NCI-H69 (cell line): ENCODE data around the gene LAMA2.

Experiments used
- DNase-seq: peaks from one replicate; lab custom pipeline; 2025; lab: John Stamatoyannopoulos, UW

LAMA2 gene

DNA sequence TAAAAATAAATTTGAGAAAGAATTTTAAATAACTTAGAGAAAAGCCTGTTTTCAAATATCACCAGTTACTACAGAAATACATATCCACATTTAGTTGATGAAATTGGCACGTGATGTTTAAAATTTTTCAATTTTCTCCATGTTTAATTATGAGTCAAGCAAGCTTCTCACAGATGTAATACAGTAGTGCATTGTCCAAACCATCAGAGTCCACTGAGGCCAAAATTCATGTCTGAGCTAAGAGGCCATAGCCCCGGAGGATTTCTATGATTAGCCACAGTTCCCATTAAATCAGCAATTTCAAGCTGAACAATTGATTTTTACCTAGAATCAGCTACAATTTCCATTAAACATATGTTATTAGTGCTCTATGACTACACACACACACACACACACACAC is 387.0 kb downstream of the LAMA2 start:
- no peak for DNase-seq

DNA sequence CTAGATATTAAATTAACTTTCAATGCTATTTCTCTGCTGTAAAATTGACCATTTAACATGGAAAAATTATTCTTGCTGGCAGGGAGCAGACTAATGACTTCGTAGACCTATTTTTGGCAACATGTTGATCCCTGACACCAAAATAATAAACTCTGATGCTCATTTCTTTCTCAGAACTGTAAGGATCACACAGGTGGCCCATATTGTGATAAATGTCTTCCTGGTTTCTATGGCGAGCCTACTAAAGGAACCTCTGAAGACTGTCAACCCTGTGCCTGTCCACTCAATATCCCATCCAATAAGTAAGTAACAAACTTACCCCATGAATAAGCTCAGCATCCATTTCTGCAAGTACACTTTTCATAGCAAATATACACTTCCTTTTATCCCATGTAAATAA is 387.5 kb downstream of the LAMA2 start:
- no peak for DNase-seq

DNA sequence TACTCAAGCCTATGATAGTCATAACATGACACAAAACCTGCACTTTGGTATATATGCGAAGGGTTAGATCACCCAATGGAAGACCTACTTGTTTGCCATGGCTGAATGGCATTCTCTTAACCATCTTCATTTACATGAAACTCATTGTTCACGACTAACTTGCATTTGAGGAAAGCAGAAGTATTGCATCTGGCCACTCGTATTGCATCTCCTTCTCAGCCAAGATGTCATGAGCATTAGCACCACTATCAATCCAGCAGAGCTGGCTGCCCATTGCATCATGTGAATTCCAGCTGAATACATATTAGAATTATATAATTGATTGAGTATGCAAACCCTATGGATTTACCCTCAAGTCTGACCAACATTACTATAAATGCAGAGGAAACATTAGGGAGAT is 390.2 kb downstream of the LAMA2 start:
- DNase-seq, result peak; percentile 50

DNA sequence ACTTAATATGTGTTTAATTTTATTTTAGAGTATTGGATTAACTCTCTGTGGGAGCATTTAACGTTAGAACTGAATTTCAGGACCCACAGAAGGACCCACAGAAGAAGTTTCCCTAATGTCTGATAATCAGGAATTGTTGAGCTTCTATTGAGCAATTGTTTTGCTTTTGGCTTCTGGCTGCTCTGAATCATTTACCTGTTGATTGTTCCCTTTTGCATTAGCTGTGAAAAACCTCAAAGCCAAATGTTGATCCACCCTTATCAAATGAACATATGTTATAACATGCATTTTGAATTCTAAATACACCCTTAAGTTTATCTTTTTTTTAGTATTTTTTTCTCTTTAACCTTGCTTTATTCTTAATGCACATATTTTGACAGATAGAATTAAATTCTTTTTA is 393.5 kb downstream of the LAMA2 start:
- DNase-seq, result no peak

DNA sequence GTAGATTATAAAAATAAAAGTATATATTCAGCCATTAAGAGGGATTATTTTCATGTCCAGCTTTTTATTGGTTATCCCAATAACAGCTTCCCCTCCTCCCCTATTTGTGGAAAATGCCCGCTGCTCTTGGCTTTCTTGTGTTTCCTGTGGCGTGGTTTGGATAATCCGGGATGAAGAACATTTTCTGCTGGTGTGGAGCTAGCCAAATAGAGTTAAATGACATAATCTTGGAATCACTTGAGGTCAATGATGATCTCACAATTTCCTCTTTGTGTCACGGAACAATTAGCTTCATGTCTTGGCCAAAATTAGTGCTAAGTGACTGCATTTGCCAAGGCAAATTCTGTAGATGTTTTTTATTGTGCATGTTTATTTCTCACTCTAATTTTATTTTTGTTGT is 394.0 kb downstream of the LAMA2 start:
- DNase-seq, result no peak

GRCh38 chr6:129279343-129280292 is 396.7 kb downstream of the LAMA2 start:
- no peak for DNase-seq

GRCh38 chr6:129280293-129280644 is 397.3 kb downstream of the LAMA2 start:
- DNase-seq, result no peak

DNA sequence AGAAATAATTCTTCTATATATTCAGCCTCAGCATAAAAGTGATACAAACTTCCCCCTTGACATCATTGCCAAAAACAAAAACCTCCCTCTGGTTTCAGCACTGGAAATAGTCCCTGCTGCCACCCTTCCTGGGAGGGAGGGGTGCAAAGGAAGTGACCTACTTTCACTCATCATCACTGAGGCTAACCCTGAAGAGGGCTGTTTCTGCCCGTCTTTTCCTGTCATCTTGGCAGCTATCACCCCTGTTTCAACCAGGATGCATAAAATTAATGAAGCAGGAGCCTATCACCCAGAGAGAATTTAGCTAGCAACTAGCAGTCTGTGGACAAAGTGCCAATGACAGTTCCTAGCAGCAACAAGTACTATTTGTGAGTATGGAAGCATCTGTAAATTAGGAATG is 397.8 kb downstream of the LAMA2 start:
- no peak for DNase-seq

GRCh38 chr6:129281168-129281796 is 398.3 kb downstream of the LAMA2 start:
- DNase-seq, result no peak

- no peak for DNase-seq
Measured at GRCh38 chr6:129282019-129282418, 399.1 kb downstream of the LAMA2 start.

GRCh38 chr6:129284225-129284624 is 401.3 kb downstream of the LAMA2 start:
- no peak for DNase-seq

GRCh38 chr6:129287231-129288177 is 404.6 kb downstream of the LAMA2 start:
- DNase-seq, result no peak

- DNase-seq, result no peak
Measured at GRCh38 chr6:129289442-129289841, 406.5 kb downstream of the LAMA2 start.

GRCh38 chr6:129292836-129293235 is 409.9 kb downstream of the LAMA2 start:
- no peak for DNase-seq

- DNase-seq, result no peak
Measured at GRCh38 chr6:129297592-129297991, 414.7 kb downstream of the LAMA2 start.

- no peak for DNase-seq
Measured at GRCh38 chr6:129302671-129303070, 419.7 kb downstream of the LAMA2 start.

DNA sequence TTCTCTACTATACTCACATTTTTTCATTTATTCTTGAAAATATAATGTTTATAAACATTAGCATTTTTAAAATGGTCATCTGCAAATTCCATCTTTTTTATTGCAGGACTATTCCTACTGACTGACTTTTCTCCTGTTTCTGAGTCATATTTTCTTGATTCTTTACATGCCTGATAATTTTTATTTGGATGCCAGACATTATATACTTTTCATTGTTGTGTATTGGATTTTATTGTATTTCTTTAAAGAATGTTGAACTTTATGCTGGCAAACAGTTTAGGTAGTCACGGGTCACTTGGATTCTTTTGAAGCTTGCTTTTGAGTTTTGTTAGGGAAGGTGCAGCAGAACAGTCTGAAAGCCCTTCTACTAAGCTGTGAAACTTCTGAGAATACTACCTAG is 423.9 kb downstream of the LAMA2 start:
- no peak for DNase-seq

DNA sequence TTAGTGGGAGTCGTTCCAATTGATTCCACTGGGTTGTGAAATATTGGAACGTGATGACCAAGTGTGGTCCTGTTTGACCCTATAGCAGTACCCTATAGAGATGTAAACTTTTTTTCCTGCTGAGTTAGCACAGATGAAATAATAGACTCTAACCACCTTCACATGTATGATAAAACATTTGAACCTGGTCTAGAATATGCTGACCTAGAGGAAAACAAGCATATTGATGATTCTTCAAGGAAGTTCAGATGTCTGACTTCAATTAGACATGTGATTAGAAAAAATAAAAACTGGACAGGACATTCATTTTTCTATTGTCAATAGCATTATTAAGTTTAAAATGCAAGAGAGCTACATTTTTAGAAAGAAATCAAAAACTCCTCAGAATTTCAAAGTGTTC is 424.9 kb downstream of the LAMA2 start:
- no peak for DNase-seq

DNA sequence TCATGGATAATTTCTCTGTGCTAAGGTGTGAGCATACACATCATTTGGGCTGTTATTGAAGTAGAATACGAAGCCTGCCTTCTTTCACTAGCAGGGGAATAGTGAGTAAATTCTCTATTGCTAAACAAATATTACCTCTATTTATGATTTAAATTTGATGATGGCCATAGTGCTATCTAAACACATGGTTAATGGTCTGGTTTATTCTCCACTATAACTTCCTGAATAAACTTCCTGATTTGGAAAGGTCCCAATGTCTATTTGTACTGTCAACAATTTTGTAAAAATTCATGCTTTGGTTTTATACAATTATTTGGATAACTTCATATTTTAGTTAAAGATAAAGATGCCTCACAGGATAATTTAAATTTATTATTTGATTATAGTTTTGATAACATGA is 426.2 kb downstream of the LAMA2 start:
- DNase-seq, result no peak

- DNase-seq, result no peak
Measured at GRCh38 chr6:129312880-129313279, 429.9 kb downstream of the LAMA2 start.

GRCh38 chr6:129314575-129314974 is 431.6 kb downstream of the LAMA2 start:
- no peak for DNase-seq
